ENCODE results near the gene GSC.
"Not testable (repeated sequence)": the region's sequence is repeated elsewhere in the genome, so short reads cannot be mapped to it uniquely, and the experiment has no call there.

GSC gene

GRCh38 chr14:94771906-94772490, 2.1 kb upstream of the GSC start:
- no peak for DNase-seq (ENCODE audit: low read depth)

GRCh38 chr14:94771158-94771905, 1.4 kb upstream of the GSC start:
- DNase-seq (ENCODE audit: low read depth): no peak

GRCh38 chr14:94770815-94771157, 873 bp upstream of the GSC start:
- no peak for DNase-seq (ENCODE audit: low read depth)

- no peak for DNase-seq (ENCODE audit: low read depth)
These were observed 387 bp upstream of the GSC start for GRCh38 chr14:94770251-94770749.

GRCh38 chr14:94768521-94769390, 1.2 kb downstream of the GSC start:
- no peak for DNase-seq (ENCODE audit: low read depth)

- no peak for DNase-seq (ENCODE audit: low read depth)
These were observed 1.8 kb downstream of the GSC start for GRCh38 chr14:94768141-94768520.

GRCh38 chr14:94767321-94767878, 2.5 kb downstream of the GSC start:
- DNase-seq (ENCODE audit: low read depth): no peak

GRCh38 chr14:94764573-94764972, 5.3 kb downstream of the GSC start:
- DNase-seq (ENCODE audit: low read depth): no peak

- DNase-seq (ENCODE audit: low read depth): no peak
These were observed 7.5 kb downstream of the GSC start for GRCh38 chr14:94762431-94762830.

GRCh38 chr14:94761997-94762377, 7.9 kb downstream of the GSC start:
- no peak for DNase-seq (ENCODE audit: low read depth)

GRCh38 chr14:94761348-94761996, 8.4 kb downstream of the GSC start:
- no peak for DNase-seq (ENCODE audit: low read depth)

GRCh38 chr14:94756310-94756882, 13.5 kb downstream of the GSC start:
- DNase-seq (ENCODE audit: low read depth): no peak

- DNase-seq (ENCODE audit: low read depth): no peak
These were observed 15.4 kb downstream of the GSC start for GRCh38 chr14:94754391-94754942.

GRCh38 chr14:94752591-94753436, 17.1 kb downstream of the GSC start:
- DNase-seq (ENCODE audit: low read depth): no peak

GRCh38 chr14:94751956-94752355, 18.0 kb downstream of the GSC start:
- no peak for DNase-seq (ENCODE audit: low read depth)

GRCh38 chr14:94751321-94751720, 18.6 kb downstream of the GSC start:
- DNase-seq (ENCODE audit: low read depth): no peak

- DNase-seq (ENCODE audit: low read depth): no peak
These were observed 19.5 kb downstream of the GSC start for GRCh38 chr14:94750371-94750770.

GRCh38 chr14:94748667-94749347, 21.1 kb downstream of the GSC start:
- DNase-seq (ENCODE audit: low read depth): no peak

- no peak for DNase-seq (ENCODE audit: low read depth)
These were observed 22.2 kb downstream of the GSC start for GRCh38 chr14:94747739-94748138.

- not testable (repeated sequence) for DNase-seq (ENCODE audit: low read depth)
These were observed 22.8 kb downstream of the GSC start for GRCh38 chr14:94747153-94747552.

Measured in activated T-helper 9 cell treated with anti-CD3 and anti-CD28 coated beads, Interleukin-2, amount 50 U/mL, for 16 hours (primary cell).